Activated CD4-positive, CD25-positive, alpha-beta regulatory T cell (primary cell): ENCODE data around the gene HSPA12B.
A peak's percentile ranks its signal among the peaks of the same experiment; 100 is the strongest.
"Not testable (repeated sequence)": the region's sequence is repeated elsewhere in the genome, so short reads cannot be mapped to it uniquely, and the experiment has no call there.

ENCODE experiments used
- DNase-seq, 4 experiments: peaks; one replicate each; lab custom pipeline; 2025; lab: John Stamatoyannopoulos, UW

HSPA12B gene

DNA sequence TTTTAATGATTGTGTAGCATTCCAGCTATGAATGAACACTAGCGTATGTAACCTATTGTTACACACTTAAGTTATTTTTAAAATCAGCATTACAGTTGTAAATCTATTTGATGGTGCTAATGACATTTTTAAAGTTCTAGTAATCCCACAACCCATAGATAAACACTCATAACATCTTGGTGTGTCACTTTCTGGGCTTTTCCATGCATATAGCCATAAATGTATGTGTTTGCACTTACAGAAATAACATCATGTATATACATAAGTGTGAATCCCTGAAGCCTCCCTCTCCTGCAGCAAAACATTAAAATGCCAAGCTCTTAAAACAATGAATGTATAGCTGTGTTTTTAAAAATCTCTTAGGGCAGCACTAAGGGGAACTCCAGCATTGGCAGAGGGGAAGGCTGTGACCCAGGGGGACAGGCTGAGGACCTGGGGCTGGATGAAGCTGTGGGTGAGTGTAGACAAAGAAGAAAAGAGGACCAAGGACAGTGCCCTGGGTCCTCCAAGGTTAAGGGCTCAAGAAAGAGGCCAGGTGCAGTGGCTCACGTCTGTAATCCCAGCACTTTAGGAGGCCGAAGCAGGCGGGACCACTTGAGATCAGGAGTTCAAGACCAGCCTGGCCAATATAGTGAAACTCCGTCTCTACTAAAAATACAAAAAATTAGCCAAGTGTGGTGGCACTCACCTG, 55.0 kb downstream of the HSPA12B start:
- no peak for DNase-seq

GRCh38 chr20:3788685-3789155, 56.2 kb downstream of the HSPA12B start:
- no peak for DNase-seq

DNA sequence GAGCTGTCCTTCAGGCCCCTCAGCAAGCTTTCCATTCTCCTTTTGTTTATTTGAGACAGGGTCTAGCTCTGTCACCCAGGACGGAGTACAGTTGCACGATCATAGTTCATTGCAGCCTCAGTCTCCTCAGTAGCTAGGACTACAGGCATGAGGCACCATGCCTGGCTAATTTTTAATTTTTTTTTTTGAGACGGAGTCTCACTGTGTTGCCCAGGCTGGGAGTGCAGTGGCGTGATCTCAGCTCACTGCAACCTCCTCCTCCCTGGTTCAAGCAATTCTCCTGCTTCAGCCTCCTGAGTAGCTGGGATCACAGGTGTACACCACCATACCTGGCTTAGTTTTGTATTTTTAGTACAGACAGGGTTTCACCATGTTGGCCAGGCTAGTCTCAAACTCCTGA, 56.7 kb downstream of the HSPA12B start:
- not testable (repeated sequence) for DNase-seq

GRCh38 chr20:3794168-3794567, 61.7 kb downstream of the HSPA12B start:
- DNase-seq = not testable (repeated sequence)

DNA sequence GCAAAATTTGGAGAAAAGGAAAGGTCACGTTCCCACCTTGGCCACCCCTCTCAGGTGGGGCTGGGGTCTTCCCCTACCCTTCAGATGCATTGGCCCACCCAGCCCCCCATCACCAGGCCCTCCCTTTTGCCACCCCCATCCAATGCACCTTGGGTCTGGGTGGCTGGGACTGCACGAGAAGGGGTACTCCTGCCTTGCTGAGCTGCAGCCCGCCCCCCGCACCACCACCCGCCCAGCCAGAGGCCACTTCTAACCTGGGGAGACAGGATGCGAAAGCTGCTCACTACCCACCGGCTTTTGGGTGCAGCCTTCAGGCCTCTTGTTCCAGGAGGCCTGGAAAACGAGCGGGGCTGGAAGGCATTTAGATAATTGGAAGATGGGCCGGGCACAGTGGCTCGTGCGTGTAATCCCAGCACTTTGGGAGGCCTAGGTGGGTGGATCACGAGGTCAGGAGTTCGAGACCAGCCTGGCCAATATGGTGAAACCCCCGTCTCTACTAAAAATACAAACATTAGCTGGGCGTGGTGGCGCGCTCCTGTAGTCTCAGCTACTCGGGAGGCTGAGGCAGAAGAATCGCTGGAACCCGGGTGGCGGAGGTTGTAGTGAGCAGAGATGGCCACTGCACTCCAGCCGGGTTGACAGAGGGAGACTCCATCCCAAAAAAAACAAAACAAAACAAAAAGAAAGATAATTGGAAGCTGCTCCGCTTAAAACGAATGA, 62.4 kb downstream of the HSPA12B start:
- no peak for DNase-seq

GRCh38 chr20:3795511-3796468, 63.3 kb downstream of the HSPA12B start, which contains the start of gene CDC25B:
Gene CDC25B, plus strand, starts transcription at chr20:3796310. Its CDS starts 222 bp downstream, at chr20:3796532.
- peak; percentile 62 to 82 (median 78) for DNase-seq

DNA sequence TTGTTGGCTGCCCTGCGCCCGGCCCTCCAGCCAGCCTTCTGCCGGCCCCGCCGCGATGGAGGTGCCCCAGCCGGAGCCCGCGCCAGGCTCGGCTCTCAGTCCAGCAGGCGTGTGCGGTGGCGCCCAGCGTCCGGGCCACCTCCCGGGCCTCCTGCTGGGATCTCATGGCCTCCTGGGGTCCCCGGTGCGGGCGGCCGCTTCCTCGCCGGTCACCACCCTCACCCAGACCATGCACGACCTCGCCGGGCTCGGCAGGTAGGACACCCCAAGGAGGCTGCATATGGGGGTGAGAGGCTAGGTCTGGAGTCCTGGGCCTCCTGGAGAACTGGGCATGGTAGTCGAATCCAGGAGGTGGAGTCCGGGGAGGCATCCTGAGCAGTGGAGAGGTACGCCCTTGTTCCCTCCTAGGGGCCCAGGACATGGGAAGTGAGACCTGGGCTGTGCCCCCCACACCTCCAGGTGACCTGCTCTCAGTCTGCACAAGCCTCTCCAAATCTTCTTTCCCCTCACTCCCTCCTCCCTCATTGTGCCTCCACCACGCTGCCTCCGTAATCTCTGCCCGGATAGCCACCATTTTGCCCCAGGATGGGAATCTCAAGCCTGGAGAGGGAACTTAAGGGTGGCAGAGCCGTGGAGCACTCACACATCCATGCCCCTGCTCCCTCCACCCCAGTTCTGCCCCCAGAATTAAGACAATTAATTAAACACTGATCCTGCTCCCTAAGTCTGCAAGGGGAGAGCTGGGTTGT, 64.2 kb downstream of the HSPA12B start:
- no peak for DNase-seq

GRCh38 chr20:3797226-3797545, 64.7 kb downstream of the HSPA12B start:
- DNase-seq = no peak

GRCh38 chr20:3797592-3798372, 65.3 kb downstream of the HSPA12B start:
- DNase-seq = no peak

- no peak for DNase-seq
Measured at GRCh38 chr20:3798373-3798768, 65.9 kb downstream of the HSPA12B start.

DNA sequence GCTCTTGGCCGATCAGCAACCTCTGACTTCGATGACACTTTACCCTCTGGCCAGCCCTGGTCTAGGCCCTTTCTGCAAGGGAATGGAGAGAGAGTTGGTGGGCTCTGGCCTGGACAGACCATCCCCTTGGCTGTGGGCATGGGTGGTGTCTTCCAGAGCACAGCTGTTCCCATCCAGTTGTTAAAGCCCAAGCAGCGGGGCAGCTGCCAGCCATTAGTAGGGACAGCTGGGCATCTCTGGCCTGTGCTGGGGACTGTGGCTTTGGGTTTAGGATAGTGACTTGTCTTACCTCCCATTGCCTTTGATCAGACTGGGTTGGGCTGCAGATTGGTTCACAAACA, 66.4 kb downstream of the HSPA12B start:
- no peak for DNase-seq

DNA sequence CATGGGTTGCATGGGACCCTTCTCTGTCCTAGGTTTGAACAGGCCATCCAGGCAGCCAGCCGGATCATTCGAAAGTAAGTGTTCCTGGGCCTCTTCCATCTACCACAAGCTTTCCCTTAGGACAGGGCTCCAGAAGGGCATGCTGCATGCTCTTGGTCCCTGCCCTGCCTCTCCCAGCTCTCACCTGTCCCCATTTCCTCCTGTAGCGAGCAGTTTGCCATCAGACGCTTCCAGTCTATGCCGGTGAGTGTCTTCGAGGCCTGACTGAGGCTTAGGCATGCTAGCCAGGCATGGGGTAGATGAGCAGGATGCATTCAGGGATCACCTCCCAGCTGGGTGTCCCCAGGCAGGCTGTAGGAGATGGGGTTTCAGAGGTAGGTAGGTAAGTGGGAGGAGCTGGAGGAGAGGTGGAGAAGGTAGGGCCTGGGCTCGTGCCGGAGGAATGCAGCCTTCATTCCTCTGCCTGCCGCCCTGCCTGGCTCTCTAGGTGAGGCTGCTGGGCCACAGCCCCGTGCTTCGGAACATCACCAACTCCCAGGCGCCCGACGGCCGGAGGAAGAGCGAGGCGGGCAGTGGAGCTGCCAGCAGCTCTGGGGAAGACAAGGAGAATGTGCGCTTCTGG, 67.9 kb downstream of the HSPA12B start:
- DNase-seq = no peak

DNA sequence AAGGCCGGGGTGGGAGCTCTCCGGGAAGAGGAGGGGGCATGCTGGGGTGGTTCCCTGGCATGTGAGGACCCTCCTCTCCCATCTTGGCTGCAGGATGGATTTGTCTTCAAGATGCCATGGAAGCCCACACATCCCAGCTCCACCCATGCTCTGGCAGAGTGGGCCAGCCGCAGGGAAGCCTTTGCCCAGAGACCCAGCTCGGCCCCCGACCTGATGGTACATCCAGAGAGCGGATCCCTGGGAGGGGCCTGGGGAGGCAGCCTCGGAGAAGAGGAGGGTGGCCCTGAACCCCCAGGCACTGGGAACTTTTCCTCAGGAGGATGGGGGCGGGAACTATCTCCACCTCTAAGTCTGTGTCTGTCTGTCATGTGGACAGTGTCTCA, 68.4 kb downstream of the HSPA12B start:
- DNase-seq = no peak

DNA sequence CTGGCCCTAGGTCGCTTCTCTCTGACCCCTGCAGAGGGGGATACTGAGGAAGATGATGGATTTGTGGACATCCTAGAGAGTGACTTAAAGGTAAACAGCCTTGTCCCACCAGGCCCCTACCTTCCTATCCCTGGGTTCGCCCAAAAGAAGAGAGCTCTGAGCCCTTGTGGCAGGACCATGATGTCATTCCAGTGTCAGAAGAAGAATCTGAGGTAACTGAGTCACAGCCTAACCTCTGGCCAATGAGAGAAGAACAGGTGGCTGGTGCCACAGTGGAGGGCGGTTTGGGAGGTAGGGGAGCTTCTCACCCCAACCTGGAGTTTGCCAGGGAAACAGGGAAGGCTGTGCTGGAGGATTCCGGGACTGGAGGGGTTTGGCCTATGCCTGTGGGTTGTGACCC, 68.8 kb downstream of the HSPA12B start:
- no peak for DNase-seq

GRCh38 chr20:3801846-3802245, 69.4 kb downstream of the HSPA12B start:
- DNase-seq = no peak
